CD4-positive, alpha-beta T cell (primary cell): ENCODE results near the gene ABCB11. TPM values are rescaled to one million over a fixed set of nuclear protein-coding genes. Genes with fewer than 3 reads are reported as not detected.

ENCODE experiments used
- ATAC-seq: fragments of 200-7000 bp; cut with Tn5 transposase; one replicate; pipeline ENCODE4 v1.10.0; 2022; ENCODE audit warnings: mild to moderate bottlenecking; ENCODE audit not compliant: poor library complexity
- CTCF ChIA-PET: fragments of 350-600 bp; sonication (Branson Sonifier 250); formaldehyde crosslinking; loops from one replicate; lab custom pipeline; 2021; ENCODE audit warnings: antibody characterized with exemption, inconsistent platforms; lab: Charles Lee
- POLR2A ChIA-PET: fragments of 350-600 bp; sonication (Branson Sonifier 250); formaldehyde crosslinking; loops from one replicate; lab custom pipeline; 2021; ENCODE audit warnings: antibody characterized with exemption, inconsistent platforms; lab: Charles Lee
- DNase-seq, 14 experiments: peaks; one replicate each; pipeline ENCODE4 v3.0.0-alpha.2; 2013 to 2020; ENCODE audit warnings: mixed read lengths in 2 of 14
- H3K27ac ChIP-seq, 2 donors: one replicate each; pipeline versions ENCODE4 v1.5.1 to v1.7.0; 2013; ENCODE audit warnings: low read length in 2 of 2, low read depth in 1 of 2, mild to moderate bottlenecking in 1 of 2
- H3K27me3 ChIP-seq, 2 experiments: 1 replicate in 1 of 2; 2 replicates in 1 of 2; pipeline versions ENCODE4 v1.6.1 to v1.7.0; 2013; ENCODE audit warnings: low read length in 2 of 2, control low read depth in 1 of 2, mild to moderate bottlenecking in 1 of 2, moderate library complexity in 1 of 2; ENCODE audit not compliant: insufficient read depth in 2 of 2, control insufficient read depth in 1 of 2
- H3K36me3 ChIP-seq: one replicate; pipeline ENCODE4 v1.6.1; 2013; ENCODE audit warnings: low read length, control low read depth; ENCODE audit not compliant: insufficient read depth
- H3K4me1 ChIP-seq: one replicate; pipeline ENCODE4 v1.6.1; 2013; ENCODE audit warnings: low read length, control low read depth; ENCODE audit not compliant: insufficient read depth
- H3K4me3 ChIP-seq: one replicate; pipeline ENCODE4 v1.5.1; 2013; ENCODE audit warnings: mild to moderate bottlenecking, low read length, moderate library complexity
- H3K9me3 ChIP-seq, 2 experiments: 1 replicate in 1 of 2; 2 replicates in 1 of 2; pipeline versions ENCODE4 v1.6.1 to v1.7.0; 2013; ENCODE audit warnings: low read length in 2 of 2, mild to moderate bottlenecking in 2 of 2, control low read depth in 1 of 2, moderate library complexity in 1 of 2; ENCODE audit not compliant: control insufficient read depth in 1 of 2, insufficient read depth in 1 of 2
- H3K27ac Mint-ChIP-seq: one replicate; pipeline ENCODE4 v1.8.0; 2020; ENCODE audit warnings: mixed read lengths
- H3K27me3 Mint-ChIP-seq: one replicate; pipeline ENCODE4 v1.8.0; 2021; ENCODE audit warnings: mixed read lengths
- H3K36me3 Mint-ChIP-seq: one replicate; pipeline ENCODE4 v1.8.0; 2021; ENCODE audit warnings: low read depth, mixed read lengths
- H3K4me1 Mint-ChIP-seq: one replicate; pipeline ENCODE4 v1.8.0; 2021; ENCODE audit warnings: low read depth, mixed read lengths
- H3K4me3 Mint-ChIP-seq: one replicate; pipeline ENCODE4 v1.8.0; 2020; ENCODE audit warnings: mild to moderate bottlenecking, mixed read lengths
- H3K9me3 Mint-ChIP-seq: one replicate; pipeline ENCODE4 v1.8.0; 2020; ENCODE audit warnings: mixed read lengths
- intact Hi-C, 2 experiments: fragments of 100-400 bp; cut with DNase I in 1 of 2; cut with micrococcal nuclease in 1 of 2; formaldehyde crosslinking; loops; one replicate each; pipeline versions ENCODE4 v1.15.1 to v1.9.0; 2023 to 2025; cut with DNase I, micrococcal nuclease
- total RNA-seq, 174 experiments: library from RNA in 2 of 174; stranded (reverse) in 2 of 174; gene quantifications; one replicate each; pipeline ENCODE4 v1.2.3 and lab custom pipeline; 2021 to 2026
- TF ChIP-seq, protein P1 (sequence below): fragments of 200-600 bp; IDR thresholded peaks from one replicate; pipeline ENCODE4 v1.8.0; 2022; ENCODE audit warnings: antibody characterized with exemption, mild to moderate bottlenecking

ABCB11 gene
- total RNA-seq, 2 experiments from 2014 or later: not detected

DNA sequence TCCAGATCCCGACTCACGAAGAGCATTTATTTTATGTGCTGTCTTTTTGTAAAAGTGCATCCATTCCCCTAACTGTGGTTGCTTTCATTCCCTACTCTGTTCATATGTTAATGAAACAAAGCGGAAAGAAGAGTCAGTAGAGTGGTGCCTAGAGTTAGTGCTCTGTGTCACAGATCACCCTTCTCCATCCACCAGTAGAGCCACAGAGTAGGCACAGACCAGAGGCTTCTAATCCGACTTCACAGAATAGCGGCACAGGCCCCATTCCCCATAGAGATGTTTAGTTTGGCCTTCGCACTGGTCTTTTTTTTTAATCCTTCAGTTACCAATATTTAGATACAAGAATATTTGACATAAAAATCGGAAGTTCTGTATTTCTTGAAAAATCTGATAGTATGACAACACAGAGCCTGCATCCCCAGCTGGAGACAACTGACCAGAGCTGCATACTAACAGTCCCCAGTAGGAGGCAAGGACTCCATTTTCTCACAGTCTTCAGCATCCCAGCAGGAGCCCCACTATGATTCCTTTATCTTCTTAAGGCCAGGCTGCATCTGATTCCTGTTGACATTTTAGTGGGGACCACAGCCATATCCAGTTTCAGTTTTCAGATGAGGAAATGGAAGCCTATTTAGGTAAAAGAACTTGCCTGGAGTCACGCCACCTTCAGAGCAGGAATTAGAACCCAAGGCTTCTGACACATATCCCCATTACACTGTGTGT is 123.0 kb downstream of the ABCB11 start:
- H3K27ac ChIP-seq: no peak overlapping the region
- Mint-ChIP-seq H3K4me1 (peaks cover 8% of the 10 kb centered on the region), H3K27me3 (peaks cover 42% of the 10 kb centered on the region), H3K9me3 (no peaks in the 10 kb centered on the region), H3K4me3 (no peak overlapping the region), H3K36me3 (no peaks in the 10 kb centered on the region), H3K27ac (no peak overlapping the region)
- peaks cover 4% of the 10 kb centered on the region for H3K4me1 ChIP-seq
- DNase-seq (no peak), ATAC-seq (no peak)
- intact Hi-C loops: no loop called here
- H3K36me3 ChIP-seq: no peaks in the 10 kb centered on the region
- no peaks in the 10 kb centered on the region for H3K9me3 ChIP-seq
- H3K4me3 ChIP-seq: no peak overlapping the region
- peaks cover 0 to 15% of the 10 kb centered on the region in 2 experiments for H3K27me3 ChIP-seq
- ChIA-PET CTCF (no interaction called here), POLR2A (no interaction called here)
- TF ChIP-seq, protein P1, sequence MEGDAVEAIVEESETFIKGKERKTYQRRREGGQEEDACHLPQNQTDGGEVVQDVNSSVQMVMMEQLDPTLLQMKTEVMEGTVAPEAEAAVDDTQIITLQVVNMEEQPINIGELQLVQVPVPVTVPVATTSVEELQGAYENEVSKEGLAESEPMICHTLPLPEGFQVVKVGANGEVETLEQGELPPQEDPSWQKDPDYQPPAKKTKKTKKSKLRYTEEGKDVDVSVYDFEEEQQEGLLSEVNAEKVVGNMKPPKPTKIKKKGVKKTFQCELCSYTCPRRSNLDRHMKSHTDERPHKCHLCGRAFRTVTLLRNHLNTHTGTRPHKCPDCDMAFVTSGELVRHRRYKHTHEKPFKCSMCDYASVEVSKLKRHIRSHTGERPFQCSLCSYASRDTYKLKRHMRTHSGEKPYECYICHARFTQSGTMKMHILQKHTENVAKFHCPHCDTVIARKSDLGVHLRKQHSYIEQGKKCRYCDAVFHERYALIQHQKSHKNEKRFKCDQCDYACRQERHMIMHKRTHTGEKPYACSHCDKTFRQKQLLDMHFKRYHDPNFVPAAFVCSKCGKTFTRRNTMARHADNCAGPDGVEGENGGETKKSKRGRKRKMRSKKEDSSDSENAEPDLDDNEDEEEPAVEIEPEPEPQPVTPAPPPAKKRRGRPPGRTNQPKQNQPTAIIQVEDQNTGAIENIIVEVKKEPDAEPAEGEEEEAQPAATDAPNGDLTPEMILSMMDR: no peak

DNA sequence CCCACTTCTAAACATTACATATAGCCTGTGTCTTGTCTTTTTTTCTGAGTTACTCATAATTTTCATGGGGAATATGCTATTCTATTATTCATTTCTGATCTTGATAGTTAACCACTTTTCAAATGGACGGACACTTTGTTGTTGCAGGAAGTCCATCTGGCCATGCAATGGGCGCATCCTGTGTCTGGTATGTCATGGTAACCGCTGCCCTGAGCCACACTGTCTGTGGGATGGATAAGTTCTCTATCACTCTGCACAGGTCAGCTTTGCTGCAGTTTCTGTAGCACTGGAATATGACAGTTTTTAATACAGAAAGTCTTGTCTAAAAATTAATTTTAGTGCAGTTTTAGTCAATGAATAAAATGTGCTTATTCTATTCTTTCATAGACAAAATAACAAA is 126.8 kb downstream of the ABCB11 start:
- intact Hi-C loops: no loop called here
- ATAC-seq (no peak), DNase-seq (no peak)
- POLR2A ChIA-PET: no interaction called here
- TF ChIP-seq, protein P1: no peak
- Mint-ChIP-seq H3K27me3 (peaks cover 17% of the 10 kb centered on the region), H3K9me3 (no peaks in the 10 kb centered on the region), H3K4me1 (no peaks in the 10 kb centered on the region), H3K27ac (no peak overlapping the region), H3K36me3 (no peaks in the 10 kb centered on the region), H3K4me3 (no peak overlapping the region)
- Histone ChIP-seq H3K9me3 (no peaks in the 10 kb centered on the region), H3K4me3 (no peak overlapping the region), H3K27me3 (peaks cover 0 to 12% of the 10 kb centered on the region in 2 experiments), H3K27ac (no peak overlapping the region), H3K36me3 (no peaks in the 10 kb centered on the region), H3K4me1 (no peaks in the 10 kb centered on the region)
- CTCF ChIA-PET: no interaction called here

DNA sequence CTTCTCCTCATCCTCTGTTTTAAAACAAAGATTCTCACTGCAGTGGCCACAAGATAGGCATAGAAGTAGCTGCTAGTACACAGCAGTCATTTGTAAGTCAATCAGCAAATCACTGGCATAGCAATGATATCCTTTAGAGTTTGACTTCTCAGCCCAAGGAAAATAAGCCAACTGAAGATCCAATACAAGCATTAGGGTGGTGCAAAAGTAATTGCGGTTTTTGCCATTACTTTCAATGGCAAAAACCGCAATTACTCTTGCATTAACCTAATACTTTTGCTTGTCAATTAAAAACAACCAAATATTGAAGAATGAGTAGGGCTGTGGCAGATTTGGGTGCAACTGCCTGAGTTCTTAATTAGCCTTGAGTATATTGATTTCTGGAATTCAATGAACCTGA is 127.2 kb downstream of the ABCB11 start:
- ChIA-PET POLR2A (no interaction called here), CTCF (no interaction called here)
- no peaks in the 10 kb centered on the region for H3K36me3 ChIP-seq
- peaks cover 0 to 8% of the 10 kb centered on the region in 2 experiments for H3K27me3 ChIP-seq
- peaks cover 17% of the 10 kb centered on the region for H3K27me3 Mint-ChIP-seq
- intact Hi-C loops: no loop called here
- ATAC-seq: no peak
- no peak overlapping the region for H3K27ac ChIP-seq
- H3K4me1 Mint-ChIP-seq: no peaks in the 10 kb centered on the region
- no peak overlapping the region for H3K4me3 Mint-ChIP-seq
- TF ChIP-seq, protein P1: no peak
- no peaks in the 10 kb centered on the region for H3K4me1 ChIP-seq
- no peaks in the 10 kb centered on the region for H3K9me3 ChIP-seq
- no peak overlapping the region for H3K27ac Mint-ChIP-seq
- H3K4me3 ChIP-seq: no peak overlapping the region
- no peak for DNase-seq
- no peaks in the 10 kb centered on the region for H3K36me3 Mint-ChIP-seq
- no peaks in the 10 kb centered on the region for H3K9me3 Mint-ChIP-seq
